ENCODE data around the gene POU2AF3. TPM values are rescaled to one million over a fixed set of nuclear protein-coding genes. Genes with fewer than 3 reads are reported as not detected.
"Not testable (repeated sequence)": the region's sequence is repeated elsewhere in the genome, so short reads cannot be mapped to it uniquely, and the experiment has no call there.

Gene POU2AF3
- total and polyA plus RNA-seq, 11 donors, result 0.15 to 2.1 (median 0.54) TPM; not detected in 5

DNA sequence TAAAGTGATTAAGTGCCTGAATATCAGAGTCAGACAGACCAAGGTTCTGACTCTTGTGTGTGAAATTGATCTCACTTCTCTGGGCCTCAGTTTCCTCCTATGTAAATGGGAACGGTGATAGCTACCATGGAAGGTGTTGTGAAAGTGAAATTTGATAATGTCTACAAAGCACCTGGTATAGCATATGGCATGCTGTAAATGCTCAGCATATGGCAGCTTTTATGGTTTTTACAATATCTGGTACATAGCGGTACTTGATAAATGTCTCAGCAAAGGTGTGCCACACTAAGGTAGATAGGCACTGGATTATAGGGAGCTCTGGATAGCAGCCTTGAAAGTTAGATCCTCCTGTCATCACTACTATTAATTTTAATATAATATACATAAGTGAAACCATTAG lies 32.9 kb upstream of the POU2AF3 start:
- DNase-seq (no peak), ATAC-seq (no peak)
- H3K9me3 ChIP-seq, result no peaks in the 10 kb centered on the region
- no peak overlapping the region for H3K4me3 ChIP-seq
- no peak for TF ChIP-seq POLR2A (IDR thresholded peaks at IDR 0.05)
- TF ChIP-seq, protein P1, sequence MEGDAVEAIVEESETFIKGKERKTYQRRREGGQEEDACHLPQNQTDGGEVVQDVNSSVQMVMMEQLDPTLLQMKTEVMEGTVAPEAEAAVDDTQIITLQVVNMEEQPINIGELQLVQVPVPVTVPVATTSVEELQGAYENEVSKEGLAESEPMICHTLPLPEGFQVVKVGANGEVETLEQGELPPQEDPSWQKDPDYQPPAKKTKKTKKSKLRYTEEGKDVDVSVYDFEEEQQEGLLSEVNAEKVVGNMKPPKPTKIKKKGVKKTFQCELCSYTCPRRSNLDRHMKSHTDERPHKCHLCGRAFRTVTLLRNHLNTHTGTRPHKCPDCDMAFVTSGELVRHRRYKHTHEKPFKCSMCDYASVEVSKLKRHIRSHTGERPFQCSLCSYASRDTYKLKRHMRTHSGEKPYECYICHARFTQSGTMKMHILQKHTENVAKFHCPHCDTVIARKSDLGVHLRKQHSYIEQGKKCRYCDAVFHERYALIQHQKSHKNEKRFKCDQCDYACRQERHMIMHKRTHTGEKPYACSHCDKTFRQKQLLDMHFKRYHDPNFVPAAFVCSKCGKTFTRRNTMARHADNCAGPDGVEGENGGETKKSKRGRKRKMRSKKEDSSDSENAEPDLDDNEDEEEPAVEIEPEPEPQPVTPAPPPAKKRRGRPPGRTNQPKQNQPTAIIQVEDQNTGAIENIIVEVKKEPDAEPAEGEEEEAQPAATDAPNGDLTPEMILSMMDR (IDR thresholded peaks at IDR 0.05), result no peak
- WGBS, 4 donors, result 90 to 96% (median 93%) methylated on average over 2 of the region's 2 CpGs
- intact Hi-C loops (cut with DNase I), result no loop called here
- H3K27ac ChIP-seq, result no peak overlapping the region
- H3K36me3 ChIP-seq, result no peaks in the 10 kb centered on the region
- peaks cover 0 to 20% (median 0%) of the 10 kb centered on the region in 9 donors for H3K27me3 ChIP-seq
- no peaks in the 10 kb centered on the region for H3K4me1 ChIP-seq

DNA sequence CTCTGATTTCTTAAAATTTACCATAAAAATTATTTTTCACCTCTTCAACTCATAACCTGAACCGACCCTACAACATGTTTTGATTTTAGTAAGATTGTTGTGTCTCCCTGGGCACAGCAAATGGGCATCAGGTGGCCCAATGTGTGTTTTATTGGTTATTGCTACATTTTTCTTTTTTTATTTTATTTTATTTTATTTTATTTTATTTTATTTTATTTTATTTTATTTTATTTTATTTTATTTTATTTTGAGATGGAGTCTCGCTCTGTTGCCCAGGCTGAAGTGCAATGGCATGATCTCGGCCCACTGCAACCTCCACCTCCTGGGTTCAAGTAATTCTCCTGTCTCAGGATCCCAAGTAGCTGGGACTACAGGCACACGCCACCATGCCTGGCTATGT lies 30.0 kb upstream of the POU2AF3 start:
- WGBS, 4 donors, result 55 to 84% (median 65%) methylated on average over 4 of the region's 4 CpGs
- not testable (repeated sequence) for ATAC-seq

DNA sequence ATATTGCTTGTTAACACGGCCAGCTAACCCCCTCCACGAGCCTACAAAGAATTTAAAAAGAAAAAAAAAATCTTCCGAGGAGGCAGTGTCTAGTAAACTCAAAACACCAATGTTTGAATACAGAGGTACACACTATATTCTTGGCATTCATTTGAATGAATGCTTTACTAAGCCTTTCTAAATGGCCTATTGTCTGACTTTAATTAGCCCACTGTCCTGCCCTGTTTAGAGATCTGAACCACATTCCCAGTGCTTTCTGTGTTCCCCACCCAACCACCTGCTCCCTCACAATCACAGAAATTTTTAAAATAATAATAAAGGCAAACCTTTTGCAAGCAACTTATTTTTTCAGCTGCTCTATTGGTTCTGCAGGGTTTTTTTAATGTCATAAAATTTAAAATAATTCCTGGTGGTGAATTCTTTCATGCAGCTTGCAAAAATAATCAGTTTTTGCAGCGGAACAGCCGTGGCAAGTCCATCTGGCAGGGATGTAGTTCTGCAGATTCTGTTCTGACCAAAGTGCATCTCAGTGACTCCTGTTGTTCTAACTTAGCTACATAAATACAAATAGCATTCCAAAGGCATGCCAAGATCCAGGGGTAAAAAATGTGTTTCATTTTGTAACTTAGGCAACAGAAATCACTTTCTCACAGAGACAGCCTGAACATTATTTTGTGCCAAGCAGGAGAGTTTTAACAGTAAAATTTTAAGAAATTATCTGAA lies 29.0 kb upstream of the POU2AF3 start:
- H3K27me3 ChIP-seq, result peaks cover 0 to 4% (median 0%) of the 10 kb centered on the region in 9 donors
- H3K4me3 ChIP-seq, result no peak overlapping the region
- H3K4me1 ChIP-seq, result no peaks in the 10 kb centered on the region
- 62 to 76% (median 67%) methylated on average over 5 of the region's 5 CpGs for WGBS, 4 donors
- no peaks in the 10 kb centered on the region for H3K9me3 ChIP-seq
- intact Hi-C loops (cut with DNase I), result no loop called here
- ATAC-seq, result no peak
- TF ChIP-seq, protein P1 (IDR thresholded peaks at IDR 0.05), result no peak
- TF ChIP-seq POLR2A (IDR thresholded peaks at IDR 0.05), result no peak
- no peaks in the 10 kb centered on the region for H3K36me3 ChIP-seq
- DNase-seq, result no peak
- no peak overlapping the region for H3K27ac ChIP-seq

More for the DNA sequence above, 30.0 kb upstream of the POU2AF3 start:
- DNase-seq; H3K36me3 ChIP-seq; H3K9me3 ChIP-seq; intact Hi-C loops (cut with DNase I); H3K4me1 ChIP-seq; H3K4me3 ChIP-seq; H3K27me3 ChIP-seq; H3K27ac ChIP-seq: not testable (repeated sequence)

DNA sequence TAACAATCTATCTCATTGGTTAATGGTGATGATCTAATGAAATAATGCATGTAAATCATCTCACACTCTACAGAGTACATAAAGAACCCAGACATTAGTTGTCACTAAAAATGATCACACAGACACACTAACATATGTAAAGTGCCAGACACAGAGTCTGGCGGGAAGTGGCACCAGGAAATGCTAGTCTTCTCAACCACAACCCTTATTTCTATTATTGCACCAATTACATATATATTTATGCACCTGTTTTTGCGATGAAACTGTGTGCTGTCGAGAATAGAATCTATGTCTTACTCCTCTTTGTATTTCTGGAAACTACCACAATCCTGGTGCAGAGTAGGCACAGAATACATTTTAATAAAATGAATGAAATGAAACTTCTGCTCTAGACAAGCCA lies 25.9 kb upstream of the POU2AF3 start:
- no peak for TF ChIP-seq POLR2A (IDR thresholded peaks at IDR 0.05)
- TF ChIP-seq, protein P1 (IDR thresholded peaks at IDR 0.05), result no peak
- Histone ChIP-seq H3K27me3 (peaks cover 0 to 9% (median 0%) of the 10 kb centered on the region in 9 donors), H3K36me3 (no peaks in the 10 kb centered on the region), H3K9me3 (no peaks in the 10 kb centered on the region), H3K4me1 (no peaks in the 10 kb centered on the region), H3K4me3 (no peak overlapping the region), H3K27ac (no peak overlapping the region)
- intact Hi-C loops (cut with DNase I), result no loop called here
- ATAC-seq, result no peak
- DNase-seq, result no peak
- 85 to 89% (median 87%) methylated on average over 3 of the region's 3 CpGs for WGBS, 4 donors
